ENCODE results near the gene LPP.

The LPP gene

GRCh38 chr3:188472336-188472735 lies 318.4 kb downstream of the LPP start:
- no peaks in the 10 kb centered on the region for H3K4me1 ChIP-seq (ENCODE audit: insufficient read depth, poor library complexity, severe bottlenecking)
- no peak overlapping the region for H3K27ac ChIP-seq (ENCODE audit: poor library complexity, severe bottlenecking)
- no peaks in the 10 kb centered on the region for H3K36me3 ChIP-seq (ENCODE audit: low read depth)
- no peaks in the 10 kb centered on the region for H3K9me3 ChIP-seq (ENCODE audit: severe bottlenecking)
- ATAC-seq (ENCODE audit: low read depth): no peak
- DNase-seq (ENCODE audit: low spot score): no peak
- H3K27me3 ChIP-seq (ENCODE audit: insufficient read depth, poor library complexity, severe bottlenecking): no peaks in the 10 kb centered on the region
- TF ChIP-seq CTCF (IDR thresholded peaks at IDR 0.05; ENCODE audit: poor library complexity, severe bottlenecking): no peak
- H3K4me3 ChIP-seq (ENCODE audit: severe bottlenecking): no peak overlapping the region

GRCh38 chr3:188473045-188473444 lies 319.1 kb downstream of the LPP start:
- no peak for DNase-seq (ENCODE audit: low spot score)
- ATAC-seq (ENCODE audit: low read depth): no peak
- Histone ChIP-seq H3K27me3 (ENCODE audit: insufficient read depth, poor library complexity, severe bottlenecking) (no peaks in the 10 kb centered on the region), H3K4me3 (ENCODE audit: severe bottlenecking) (no peak overlapping the region), H3K4me1 (ENCODE audit: insufficient read depth, poor library complexity, severe bottlenecking) (no peaks in the 10 kb centered on the region), H3K27ac (ENCODE audit: poor library complexity, severe bottlenecking) (no peak overlapping the region), H3K36me3 (ENCODE audit: low read depth) (no peaks in the 10 kb centered on the region), H3K9me3 (ENCODE audit: severe bottlenecking) (no peaks in the 10 kb centered on the region)
- no peak for TF ChIP-seq CTCF (IDR thresholded peaks at IDR 0.05; ENCODE audit: poor library complexity, severe bottlenecking)

GRCh38 chr3:188473591-188474288 lies 319.8 kb downstream of the LPP start:
- Histone ChIP-seq H3K36me3 (ENCODE audit: low read depth) (no peaks in the 10 kb centered on the region), H3K9me3 (ENCODE audit: severe bottlenecking) (no peaks in the 10 kb centered on the region), H3K4me1 (ENCODE audit: insufficient read depth, poor library complexity, severe bottlenecking) (no peaks in the 10 kb centered on the region), H3K4me3 (ENCODE audit: severe bottlenecking) (no peak overlapping the region), H3K27me3 (ENCODE audit: insufficient read depth, poor library complexity, severe bottlenecking) (no peaks in the 10 kb centered on the region), H3K27ac (ENCODE audit: poor library complexity, severe bottlenecking) (no peak overlapping the region)
- TF ChIP-seq CTCF (IDR thresholded peaks at IDR 0.05; ENCODE audit: poor library complexity, severe bottlenecking): no peak
- no peak for ATAC-seq (ENCODE audit: low read depth)
- DNase-seq (ENCODE audit: low spot score): no peak

- no peak for TF ChIP-seq CTCF (IDR thresholded peaks at IDR 0.05; ENCODE audit: poor library complexity, severe bottlenecking)
- ATAC-seq (ENCODE audit: low read depth) (no peak), DNase-seq (ENCODE audit: low spot score) (no peak)
- Histone ChIP-seq H3K36me3 (ENCODE audit: low read depth) (no peaks in the 10 kb centered on the region), H3K4me3 (ENCODE audit: severe bottlenecking) (no peak overlapping the region), H3K27ac (ENCODE audit: poor library complexity, severe bottlenecking) (no peak overlapping the region), H3K27me3 (ENCODE audit: insufficient read depth, poor library complexity, severe bottlenecking) (no peaks in the 10 kb centered on the region), H3K4me1 (ENCODE audit: insufficient read depth, poor library complexity, severe bottlenecking) (no peaks in the 10 kb centered on the region), H3K9me3 (ENCODE audit: severe bottlenecking) (no peaks in the 10 kb centered on the region)
Observed at GRCh38 chr3:188476935-188477334, 323.0 kb downstream of the LPP start.

GRCh38 chr3:188480011-188480410 lies 326.1 kb downstream of the LPP start:
- H3K27ac ChIP-seq (ENCODE audit: poor library complexity, severe bottlenecking): no peak overlapping the region
- H3K4me3 ChIP-seq (ENCODE audit: severe bottlenecking): no peak overlapping the region
- DNase-seq (ENCODE audit: low spot score): no peak
- 0 out of 2 replicates have a peak, but pooled peaks cover 4% of the 10 kb centered on the region for H3K36me3 ChIP-seq (ENCODE audit: low read depth)
- no peak for ATAC-seq (ENCODE audit: low read depth)
- no peaks in the 10 kb centered on the region for H3K4me1 ChIP-seq (ENCODE audit: insufficient read depth, poor library complexity, severe bottlenecking)
- no peak for TF ChIP-seq CTCF (IDR thresholded peaks at IDR 0.05; ENCODE audit: poor library complexity, severe bottlenecking)
- H3K9me3 ChIP-seq (ENCODE audit: severe bottlenecking): no peaks in the 10 kb centered on the region
- H3K27me3 ChIP-seq (ENCODE audit: insufficient read depth, poor library complexity, severe bottlenecking): no peaks in the 10 kb centered on the region
